ENCODE results near the gene TBC1D13. TPM values are rescaled to one million over a fixed set of nuclear protein-coding genes. Genes with fewer than 3 reads are reported as not detected.

Gene TBC1D13
- polyA plus RNA-seq, 1 donor from 2014 or later, result 30.0 TPM

DNA sequence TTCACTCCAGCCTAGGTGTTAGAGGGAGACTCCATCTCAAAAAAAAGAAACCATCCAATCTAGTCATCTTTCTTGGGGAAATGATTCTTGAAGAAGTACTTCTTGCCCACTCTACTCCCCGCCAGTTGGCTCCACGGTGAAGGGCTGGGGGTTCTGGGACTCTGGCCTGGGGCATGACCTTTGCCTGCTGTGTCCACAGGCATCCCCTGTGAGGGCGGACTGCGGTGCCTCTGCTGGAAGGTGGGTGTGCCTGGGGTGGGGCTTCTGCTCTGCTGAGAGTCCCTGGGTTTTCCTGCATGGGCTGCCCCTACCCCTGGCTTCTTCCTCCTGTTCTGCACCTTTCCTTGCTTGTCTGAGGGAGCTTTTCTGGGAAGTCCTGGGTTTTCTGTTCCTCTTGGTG, 3.5 kb downstream of the TBC1D13 start:
- Histone ChIP-seq H3K79me2 (replicated peaks; ENCODE audit: insufficient read depth, low read length) (peaks cover 13% of the 10 kb centered on the region), H4K20me1 (ENCODE audit: insufficient read depth) (no peaks in the 10 kb centered on the region), H3K9ac (ENCODE audit: low read length) (no peak overlapping the region), H3K9me2 (ENCODE audit: insufficient read depth, low read length) (no peaks in the 10 kb centered on the region), H3K4me3 (ENCODE audit: low read length) (no peak overlapping the region), H3K36me3 (ENCODE audit: insufficient read depth, low read length) (no peaks in the 10 kb centered on the region), H3K9me3 (ENCODE audit: low read length) (no peaks in the 10 kb centered on the region), H3K4me2 (ENCODE audit: low read length) (no peak overlapping the region), H3K27me3 (ENCODE audit: insufficient read depth, low read depth, low read length) (no peaks in the 10 kb centered on the region), H3F3A (ENCODE audit: insufficient read depth, low read length, poor library complexity, severe bottlenecking) (no peaks in the 10 kb centered on the region), H2AFZ (ENCODE audit: low read depth, low read length) (no peak overlapping the region), H3K27ac (ENCODE audit: low read length) (no peak overlapping the region)
- TF ChIP-seq EP300 (conservative IDR thresholded peaks at IDR 0.05; ENCODE audit: poor library complexity, severe bottlenecking) (no peak), RAD21 (conservative IDR thresholded peaks at IDR 0.05) (no peak)

DNA sequence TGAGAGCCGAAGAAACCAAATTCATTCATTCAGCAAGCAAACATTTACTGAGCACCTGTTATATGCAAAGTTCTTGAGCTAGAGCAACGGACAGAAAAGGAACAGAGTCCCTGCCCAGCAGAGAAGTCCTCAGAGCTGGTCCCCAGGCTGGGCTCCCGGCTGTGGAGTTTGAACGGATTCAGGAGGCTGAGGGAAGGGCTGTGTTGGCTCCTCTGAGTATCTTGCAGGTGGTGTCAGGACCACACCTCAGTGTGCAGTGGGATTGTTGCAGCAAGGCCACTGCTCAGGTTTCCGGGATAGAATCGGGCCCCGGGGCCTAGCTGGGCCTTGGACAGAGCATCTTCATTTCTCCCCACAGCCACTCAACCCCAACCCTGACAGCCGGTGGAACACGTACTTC, 5.1 kb downstream of the TBC1D13 start:
- no peaks in the 10 kb centered on the region for H3K27me3 ChIP-seq (ENCODE audit: insufficient read depth, low read depth, low read length)
- H3K79me2 ChIP-seq (replicated peaks; ENCODE audit: insufficient read depth, low read length), result peaks cover 13% of the 10 kb centered on the region
- TF ChIP-seq TAF1 (IDR thresholded peaks at IDR 0.05; ENCODE audit: low read depth), result no peak
- TF ChIP-seq MXI1 (conservative IDR thresholded peaks at IDR 0.05; ENCODE audit: poor library complexity, severe bottlenecking), result no peak
- no peak for TF ChIP-seq EZH2 (IDR thresholded peaks at IDR 0.05; ENCODE audit: borderline replicate concordance, insufficient read depth, low read length, poor library complexity, severe bottlenecking)
- TF ChIP-seq SMC3 (conservative IDR thresholded peaks at IDR 0.05; ENCODE audit: poor library complexity), result no peak
- TF ChIP-seq RAD21 (conservative IDR thresholded peaks at IDR 0.05), result no peak
- TF ChIP-seq EP300 (conservative IDR thresholded peaks at IDR 0.05; ENCODE audit: poor library complexity, severe bottlenecking), result no peak
- TF ChIP-seq POLR2AphosphoS5 (IDR thresholded peaks at IDR 0.05), result no peak
- TF ChIP-seq REST (IDR thresholded peaks at IDR 0.05; ENCODE audit: borderline replicate concordance), result no peak
- TF ChIP-seq CTCF (IDR thresholded peaks at IDR 0.05; ENCODE audit: poor library complexity, severe bottlenecking), result no peak
- H3K9ac ChIP-seq (ENCODE audit: low read length), result no peak overlapping the region
- H3K36me3 ChIP-seq (ENCODE audit: insufficient read depth, low read length), result no peaks in the 10 kb centered on the region
- H3K4me2 ChIP-seq (ENCODE audit: low read length), result no peak overlapping the region
- no peak overlapping the region for H3K27ac ChIP-seq (ENCODE audit: low read length)
- H3F3A ChIP-seq (ENCODE audit: insufficient read depth, low read length, poor library complexity, severe bottlenecking), result no peaks in the 10 kb centered on the region
- H3K9me3 ChIP-seq (ENCODE audit: low read length), result no peaks in the 10 kb centered on the region
- no peaks in the 10 kb centered on the region for H3K9me2 ChIP-seq (ENCODE audit: insufficient read depth, low read length)
- no peak overlapping the region for H3K4me3 ChIP-seq (ENCODE audit: low read length)
- no peak overlapping the region for H2AFZ ChIP-seq (ENCODE audit: low read depth, low read length)
- H4K20me1 ChIP-seq (ENCODE audit: insufficient read depth), result no peaks in the 10 kb centered on the region

Measured in neural cell (in vitro differentiated cells).